WTC11 (cell line): ENCODE data around the gene OR1K1.

Experiments used
- ATF1 ChIP-seq: sonication (generic); formaldehyde crosslinking; IDR thresholded peaks from 2 replicates; pipeline ENCODE4 v1.8.1; 2023; ENCODE audit warnings: mild to moderate bottlenecking, moderate library complexity, missing genetic modification reagents
- NFYB ChIP-seq: sonication (generic); formaldehyde crosslinking; conservative IDR thresholded peaks from 2 replicates; pipeline ENCODE4 v1.8.0; 2022; ENCODE audit warnings: low read depth, missing genetic modification reagents

GRCh38 chr9:122788831-122789230 is 11.1 kb upstream of the OR1K1 start, which contains the start of gene OR5C1:
- TF ChIP-seq ATF1 (CRISPR knock-in tag): no peak
- no peak for TF ChIP-seq NFYB (CRISPR knock-in tag)
